OCI-LY1 (cell line): ENCODE data around the gene PLD2.

Source experiments
- H2AFZ ChIP-seq: fragments of 200-600 bp; sonication (generic), shearing (Covaris generic); 2 replicates; pipeline ENCODE4 v1.6.0; 2014; ENCODE audit warnings: antibody characterized with exemption, mild to moderate bottlenecking, low read length
- H3F3A ChIP-seq: fragments of 200-600 bp; sonication (generic), shearing (Covaris generic); 2 replicates; pipeline ENCODE4 v1.6.0; 2014; ENCODE audit warnings: mild to moderate bottlenecking, antibody characterized with exemption, low read length, moderate library complexity; ENCODE audit not compliant: insufficient read depth
- H3K27ac ChIP-seq: fragments of 200-600 bp; sonication (generic); 2 replicates; pipeline ENCODE4 v1.5.1; 2014; ENCODE audit warnings: low read length, mixed run types, mild to moderate bottlenecking, low read depth; ENCODE audit not compliant: poor library complexity, severe bottlenecking
- H3K27me3 ChIP-seq: fragments of 200-600 bp; sonication (generic); 2 replicates; pipeline ENCODE4 v1.6.0; 2014; ENCODE audit warnings: antibody characterized with exemption, mild to moderate bottlenecking, low read length, moderate library complexity; ENCODE audit not compliant: insufficient read depth
- H3K36me3 ChIP-seq: fragments of 200-600 bp; sonication (generic); 2 replicates; pipeline ENCODE4 v1.6.1; 2014; ENCODE audit warnings: mild to moderate bottlenecking, antibody characterized with exemption, low read length, moderate library complexity, mixed read lengths; ENCODE audit not compliant: insufficient read depth
- H3K4me1 ChIP-seq: fragments of 200-600 bp; sonication (generic); 2 replicates; pipeline ENCODE4 v1.5.1; 2014; ENCODE audit warnings: mild to moderate bottlenecking, low read length, moderate library complexity; ENCODE audit not compliant: insufficient read depth, severe bottlenecking
- H3K4me2 ChIP-seq: fragments of 200-600 bp; sonication (generic), shearing (Covaris generic); 2 replicates; pipeline ENCODE4 v1.6.1; 2014; ENCODE audit warnings: low read length
- H3K4me3 ChIP-seq: fragments of 200-600 bp; sonication (generic); 2 replicates; pipeline ENCODE4 v1.5.1; 2014; ENCODE audit warnings: low read length, low read depth, mild to moderate bottlenecking, mixed read lengths; ENCODE audit not compliant: poor library complexity, severe bottlenecking
- H3K79me2 ChIP-seq: fragments of 200-600 bp; shearing (Covaris generic); 2 replicates; pipeline ENCODE4 v1.6.1; 2016; ENCODE audit warnings: mixed run types, low read length, mixed read lengths; ENCODE audit not compliant: insufficient read depth
- H3K9ac ChIP-seq: fragments of 200-600 bp; sonication (generic), shearing (Covaris generic); 2 replicates; pipeline ENCODE4 v1.6.1; 2014; ENCODE audit warnings: mild to moderate bottlenecking, low read length, mixed read lengths
- H3K9me2 ChIP-seq: fragments of 200-600 bp; sonication (generic), shearing (Covaris generic); 2 replicates; pipeline ENCODE4 v1.6.1; 2014; ENCODE audit warnings: low read depth, mild to moderate bottlenecking, low read length, mixed read lengths
- H3K9me3 ChIP-seq: fragments of 200-600 bp; shearing (Covaris generic); 2 replicates; pipeline ENCODE4 v1.6.1; 2014; ENCODE audit warnings: low read length, mixed read lengths
- H4K20me1 ChIP-seq: fragments of 200-600 bp; sonication (generic), shearing (Covaris generic); 2 replicates; pipeline ENCODE4 v1.6.0; 2016; ENCODE audit warnings: mild to moderate bottlenecking, low read length; ENCODE audit not compliant: insufficient read depth
- CTCF ChIP-seq: fragments of 200-600 bp; sonication (generic), shearing (Covaris generic); IDR thresholded peaks from 2 replicates; pipeline ENCODE4 v1.5.1; 2017; ENCODE audit warnings: mild to moderate bottlenecking, antibody characterized with exemption, low read length, moderate library complexity, mixed read lengths
- EZH2 ChIP-seq: fragments of 200-600 bp; sonication (generic), shearing (Covaris generic); IDR thresholded peaks from 2 replicates; pipeline ENCODE4 v1.8.0; 2017; ENCODE audit warnings: borderline replicate concordance, mixed run types, mild to moderate bottlenecking, antibody characterized with exemption, low read length, moderate library complexity, mixed read lengths

The PLD2 gene

GRCh38 chr17:4810696-4811290 lies 3.8 kb downstream of the PLD2 start:
- Histone ChIP-seq H2AFZ (no peak overlapping the region), H4K20me1 (no peaks in the 10 kb centered on the region), H3K4me1 (peaks cover 15% of the 10 kb centered on the region), H3K27ac (no peak overlapping the region), H3K27me3 (no peaks in the 10 kb centered on the region), H3K9me2 (no peaks in the 10 kb centered on the region), H3K4me3 (no peak overlapping the region), H3K36me3 (no peaks in the 10 kb centered on the region), H3K9ac (no peak overlapping the region), H3F3A (no peaks in the 10 kb centered on the region), H3K4me2 (no peak overlapping the region), H3K79me2 (no peaks in the 10 kb centered on the region), H3K9me3 (no peaks in the 10 kb centered on the region)
- no peak for TF ChIP-seq CTCF
- no peak for TF ChIP-seq EZH2

- Histone ChIP-seq H3F3A (no peaks in the 10 kb centered on the region), H2AFZ (no peak overlapping the region), H3K4me1 (peaks cover 10% of the 10 kb centered on the region), H3K4me2 (no peak overlapping the region), H3K9me2 (no peaks in the 10 kb centered on the region), H3K36me3 (no peaks in the 10 kb centered on the region), H3K79me2 (no peaks in the 10 kb centered on the region), H4K20me1 (no peaks in the 10 kb centered on the region), H3K9ac (no peak overlapping the region), H3K27ac (no peak overlapping the region), H3K4me3 (no peak overlapping the region), H3K9me3 (no peaks in the 10 kb centered on the region), H3K27me3 (no peaks in the 10 kb centered on the region)
- no peak for TF ChIP-seq EZH2
- TF ChIP-seq CTCF: no peak
Observed at GRCh38 chr17:4811471-4811870, 4.5 kb downstream of the PLD2 start.

- no peaks in the 10 kb centered on the region for H3F3A ChIP-seq
- no peak for TF ChIP-seq EZH2
- no peak for TF ChIP-seq CTCF
- no peak overlapping the region for H2AFZ ChIP-seq
- H3K4me1 ChIP-seq: peaks cover 6% of the 10 kb centered on the region
- H3K36me3 ChIP-seq: no peaks in the 10 kb centered on the region; the same call in 1 of the 2 replicates
- no peak overlapping the region for H3K9ac ChIP-seq
- no peaks in the 10 kb centered on the region for H3K9me3 ChIP-seq
- H3K4me2 ChIP-seq: no peak overlapping the region
- no peaks in the 10 kb centered on the region for H3K79me2 ChIP-seq
- no peak overlapping the region for H3K4me3 ChIP-seq
- no peaks in the 10 kb centered on the region for H4K20me1 ChIP-seq
- H3K27ac ChIP-seq: no peak overlapping the region
- no peaks in the 10 kb centered on the region for H3K9me2 ChIP-seq
- no peaks in the 10 kb centered on the region for H3K27me3 ChIP-seq
Observed at GRCh38 chr17:4812690-4813089, 5.7 kb downstream of the PLD2 start.
